NCI-H2171 treated with DMSO at 0.1 percent for 48 hours (cell line): ENCODE data around the gene S100A11.
"Not testable (repeated sequence)": the region's sequence is repeated elsewhere in the genome, so short reads cannot be mapped to it uniquely, and the experiment has no call there.

Experiments
- DNase-seq: peaks from one replicate; lab custom pipeline; 2025; lab: John Stamatoyannopoulos, UW

S100A11 gene

GRCh38 chr1:152036267-152037216 lies at the start of gene S100A11:
TSS of gene S100A11 (minus strand) at chr1:152037004. CDS start at chr1:152036915, 89 bp downstream.
- DNase-seq, result peak; percentile 61

- DNase-seq, result no peak
These were observed 48.0 kb upstream of the S100A11 start for GRCh38 chr1:152084853-152085252.

GRCh38 chr1:152081026-152081425 lies 44.2 kb upstream of the S100A11 start:
- not testable (repeated sequence) for DNase-seq

GRCh38 chr1:152080494-152080893 lies 43.7 kb upstream of the S100A11 start:
- not testable (repeated sequence) for DNase-seq

GRCh38 chr1:152078831-152079441 lies 42.1 kb upstream of the S100A11 start:
- DNase-seq, result no peak

- no peak for DNase-seq
These were observed 35.5 kb upstream of the S100A11 start for GRCh38 chr1:152072311-152072710.

- DNase-seq, result no peak
These were observed 34.3 kb upstream of the S100A11 start for GRCh38 chr1:152071123-152071522.

GRCh38 chr1:152067929-152068328 lies 31.1 kb upstream of the S100A11 start:
- no peak for DNase-seq

- DNase-seq, result no peak
These were observed 30.3 kb upstream of the S100A11 start for GRCh38 chr1:152067150-152067549.

GRCh38 chr1:152061952-152062351 lies 25.1 kb upstream of the S100A11 start:
- no peak for DNase-seq

GRCh38 chr1:152053375-152053774 lies 16.6 kb upstream of the S100A11 start:
- peak; percentile 98 for DNase-seq

GRCh38 chr1:152052606-152053005 lies 15.8 kb upstream of the S100A11 start:
- peak; percentile 89 for DNase-seq

- no peak for DNase-seq
These were observed 14.3 kb upstream of the S100A11 start for GRCh38 chr1:152050886-152051675.

- DNase-seq, result peak; percentile 39
These were observed 12.7 kb upstream of the S100A11 start for GRCh38 chr1:152049291-152050083.

- peak; percentile 61 for DNase-seq
These were observed 11.7 kb upstream of the S100A11 start for GRCh38 chr1:152048416-152049009.

GRCh38 chr1:152047730-152048415 lies 11.1 kb upstream of the S100A11 start:
- peak; percentile 84 for DNase-seq

GRCh38 chr1:152047413-152047729 lies 10.6 kb upstream of the S100A11 start:
- no peak for DNase-seq

- no peak for DNase-seq
These were observed 7.6 kb upstream of the S100A11 start for GRCh38 chr1:152044386-152044785.

GRCh38 chr1:152043870-152044269 lies 7.1 kb upstream of the S100A11 start:
- no peak for DNase-seq

- DNase-seq, result no peak
These were observed 5.2 kb upstream of the S100A11 start for GRCh38 chr1:152042030-152042429.

GRCh38 chr1:152039886-152040285 lies 3.1 kb upstream of the S100A11 start:
- DNase-seq, result peak; percentile 71
